Lung (tissue), 12 donors: Measurements from ENCODE around the gene TRPM4. TPM values are rescaled to one million over a fixed set of nuclear protein-coding genes. Genes with fewer than 3 reads are reported as not detected.
A peak's percentile ranks its signal among the peaks of the same experiment; 100 is the strongest.
"Not testable (repeated sequence)": the region's sequence is repeated elsewhere in the genome, so short reads cannot be mapped to it uniquely, and the experiment has no call there.

Experiments used
- ATAC-seq: fragments of 200-7000 bp; cut with Tn5 transposase; one replicate; pipeline ENCODE4 v1.9.1; 2020; ENCODE audit warnings: moderate number of reproducible peaks; ENCODE audit not compliant: insufficient read depth, low FRiP score
- DNase-seq, 3 donors: peaks; one replicate each; pipeline ENCODE4 v3.0.0-alpha.2; 2013 to 2017
- H3K27ac ChIP-seq, 2 donors: one replicate each; pipeline ENCODE4 v1.5.1; 2013; ENCODE audit warnings: mild to moderate bottlenecking in 2 of 2, moderate library complexity in 2 of 2, control low read depth in 1 of 2, inconsistent platforms in 1 of 2, low read depth in 1 of 2, low read length in 1 of 2
- H3K27me3 ChIP-seq, 3 donors: one replicate each; pipeline ENCODE4 v1.5.1; 2013; ENCODE audit warnings: low read length in 2 of 3; ENCODE audit not compliant: control insufficient read depth in 3 of 3, insufficient read depth in 3 of 3
- H3K36me3 ChIP-seq, 4 donors: one replicate each; pipeline ENCODE4 v1.5.1; 2013; ENCODE audit warnings: low read length in 4 of 4, mild to moderate bottlenecking in 1 of 4, moderate library complexity in 1 of 4; ENCODE audit not compliant: control insufficient read depth in 4 of 4, insufficient read depth in 4 of 4
- H3K4me1 ChIP-seq, 5 donors: one replicate each; pipeline ENCODE4 v1.5.1; 2013; ENCODE audit warnings: low read length in 5 of 5, mild to moderate bottlenecking in 2 of 5, moderate library complexity in 1 of 5; ENCODE audit not compliant: control insufficient read depth in 5 of 5, insufficient read depth in 5 of 5
- H3K4me3 ChIP-seq: one replicate; pipeline ENCODE4 v1.5.1; 2013; ENCODE audit warnings: mild to moderate bottlenecking, control low read depth, moderate library complexity
- H3K9ac ChIP-seq, 2 donors: one replicate each; pipeline ENCODE4 v1.5.1; 2013; ENCODE audit warnings: low read length in 2 of 2, control low read depth in 1 of 2; ENCODE audit not compliant: insufficient read depth in 1 of 2
- H3K9me3 ChIP-seq, 4 donors: one replicate each; pipeline ENCODE4 v1.5.1; 2013; ENCODE audit warnings: low read length in 3 of 4, mild to moderate bottlenecking in 1 of 4, moderate library complexity in 1 of 4; ENCODE audit not compliant: control insufficient read depth in 4 of 4, insufficient read depth in 3 of 4
- WGBS, 2 donors: extraction: QIAGEN DNeasy Blood & Tissue Kit; methylation state at CpG; one replicate each; pipeline ENCODE4 v1.1.7; 2013; 5-methylcytosine and 5-hydroxymethylcytosine counted together
- polyA plus RNA-seq, 2 donors: library from polyadenylated mRNA; stranded (reverse); fragments of 200-250 nt; gene quantifications; one replicate each; pipeline ENCODE4 v1.2.1, GENCODE V29; 2013
- total RNA-seq, 2 donors: library from RNA; depleted of rRNA in 1 of 2; stranded (reverse); fragments of >200 nt in 1 of 2; gene quantifications; one replicate each; pipeline ENCODE4 v1.2.1, GENCODE V29; 2014 to 2021
- TF ChIP-seq, protein P1 (sequence below): IDR thresholded peaks from 2 replicates; pipeline ENCODE4 v1.5.1; 2012; ENCODE audit warnings: mild to moderate bottlenecking; ENCODE audit errors: control extremely low read depth, extremely low read depth
- donor health status: control.
- donor health status: control.
- donor health status: Bipolar disorder and iron deficiency.
- donor health status: healthy.
- donor health status: DM: yes; HTN: yes; CAD: no.

Gene TRPM4
- total and polyA plus RNA-seq, 4 donors = 15.6 to 70.1 (median 22.4) TPM

DNA sequence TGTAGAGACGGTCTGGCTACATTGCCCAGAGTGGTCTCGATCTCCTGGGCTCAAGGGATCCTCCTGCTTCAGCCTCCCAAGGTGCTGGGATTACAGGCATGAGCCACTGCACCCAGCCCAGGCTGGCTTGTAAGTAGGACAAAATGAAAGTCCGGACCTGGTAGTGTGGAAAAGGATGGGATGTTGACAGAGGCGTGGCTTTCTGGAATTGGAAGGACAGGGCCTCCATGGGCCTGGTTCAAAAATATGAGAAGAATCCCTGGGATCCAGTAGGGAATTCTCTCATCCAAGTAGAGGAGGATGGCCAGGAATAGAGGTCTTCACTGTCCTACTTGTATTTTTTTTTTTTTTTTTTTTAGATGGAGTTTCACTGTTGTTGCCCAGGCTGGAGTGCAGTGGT, 64.9 kb downstream of the TRPM4 start:
- H3K4me3 ChIP-seq = no peak overlapping the region
- WGBS, 2 donors = 86 to 96% methylated on average over 4 of the region's 4 CpGs
- DNase-seq (no peak), ATAC-seq (no peak)
- H3K27me3 ChIP-seq = no peaks in the 10 kb centered on the region
- no peak overlapping the region for H3K9ac ChIP-seq
- H3K27ac ChIP-seq = no peak overlapping the region
- TF ChIP-seq, protein P1, sequence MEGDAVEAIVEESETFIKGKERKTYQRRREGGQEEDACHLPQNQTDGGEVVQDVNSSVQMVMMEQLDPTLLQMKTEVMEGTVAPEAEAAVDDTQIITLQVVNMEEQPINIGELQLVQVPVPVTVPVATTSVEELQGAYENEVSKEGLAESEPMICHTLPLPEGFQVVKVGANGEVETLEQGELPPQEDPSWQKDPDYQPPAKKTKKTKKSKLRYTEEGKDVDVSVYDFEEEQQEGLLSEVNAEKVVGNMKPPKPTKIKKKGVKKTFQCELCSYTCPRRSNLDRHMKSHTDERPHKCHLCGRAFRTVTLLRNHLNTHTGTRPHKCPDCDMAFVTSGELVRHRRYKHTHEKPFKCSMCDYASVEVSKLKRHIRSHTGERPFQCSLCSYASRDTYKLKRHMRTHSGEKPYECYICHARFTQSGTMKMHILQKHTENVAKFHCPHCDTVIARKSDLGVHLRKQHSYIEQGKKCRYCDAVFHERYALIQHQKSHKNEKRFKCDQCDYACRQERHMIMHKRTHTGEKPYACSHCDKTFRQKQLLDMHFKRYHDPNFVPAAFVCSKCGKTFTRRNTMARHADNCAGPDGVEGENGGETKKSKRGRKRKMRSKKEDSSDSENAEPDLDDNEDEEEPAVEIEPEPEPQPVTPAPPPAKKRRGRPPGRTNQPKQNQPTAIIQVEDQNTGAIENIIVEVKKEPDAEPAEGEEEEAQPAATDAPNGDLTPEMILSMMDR = no peak
- H3K36me3 ChIP-seq = no peaks in the 10 kb centered on the region
- H3K4me1 ChIP-seq = peaks cover 0 to 2% (median 0%) of the 10 kb centered on the region in 5 donors
- H3K9me3 ChIP-seq = no peaks in the 10 kb centered on the region

DNA sequence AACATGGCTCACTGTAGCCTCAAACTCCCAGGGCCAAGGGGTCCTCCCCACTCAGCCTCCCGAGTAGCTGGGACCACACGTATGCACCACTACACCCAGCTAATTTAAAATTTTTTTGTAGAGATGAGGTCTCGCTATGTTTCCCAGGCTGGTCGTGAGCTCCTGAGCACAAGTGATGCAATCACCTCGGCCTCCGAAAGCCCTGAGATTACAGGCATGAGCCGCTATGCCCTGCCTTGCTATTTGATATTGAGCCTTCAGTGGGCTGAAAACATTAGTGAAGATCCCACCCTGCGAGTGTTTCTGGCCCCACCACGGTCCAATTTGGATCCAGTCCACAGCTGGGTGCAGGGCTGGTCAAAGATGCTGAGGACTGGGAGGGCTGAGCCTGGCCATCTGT, 65.9 kb downstream of the TRPM4 start:
- DNase-seq (no peak), ATAC-seq (no peak)
- Histone ChIP-seq H3K27me3 (no peaks in the 10 kb centered on the region), H3K4me1 (peaks cover 0 to 2% (median 0%) of the 10 kb centered on the region in 5 donors), H3K27ac (no peak overlapping the region), H3K4me3 (no peak overlapping the region), H3K9ac (no peak overlapping the region), H3K36me3 (no peaks in the 10 kb centered on the region), H3K9me3 (no peaks in the 10 kb centered on the region)
- 86% methylated on average over 9 of the region's 9 CpGs for WGBS, 2 donors
- TF ChIP-seq, protein P1 = no peak

DNA sequence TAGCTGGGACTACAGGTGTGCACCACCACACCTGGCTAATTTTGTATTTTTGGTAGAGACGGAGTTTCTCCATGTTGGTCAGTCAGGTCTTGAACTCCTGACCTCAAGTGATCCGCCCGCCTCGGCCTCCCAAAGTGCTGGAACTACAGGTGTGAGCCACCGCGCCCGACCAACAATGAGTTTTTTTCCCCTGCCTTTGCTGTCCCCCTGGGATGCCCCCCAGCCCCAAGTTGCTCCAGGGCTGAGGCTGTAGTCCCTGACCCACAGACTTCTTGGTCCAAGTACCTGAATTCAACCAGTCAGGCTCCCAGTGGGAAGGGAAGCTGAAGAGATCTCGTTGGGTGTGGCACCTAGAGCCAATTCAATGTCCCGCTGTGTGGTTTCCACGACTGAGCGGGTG, 66.8 kb downstream of the TRPM4 start:
- not testable (repeated sequence) for H3K9ac ChIP-seq, H3K4me1 ChIP-seq, ATAC-seq, H3K27ac ChIP-seq, DNase-seq, H3K27me3 ChIP-seq, H3K36me3 ChIP-seq, H3K4me3 ChIP-seq, H3K9me3 ChIP-seq
- 87 to 90% methylated on average over 11 of the region's 11 CpGs for WGBS, 2 donors

DNA sequence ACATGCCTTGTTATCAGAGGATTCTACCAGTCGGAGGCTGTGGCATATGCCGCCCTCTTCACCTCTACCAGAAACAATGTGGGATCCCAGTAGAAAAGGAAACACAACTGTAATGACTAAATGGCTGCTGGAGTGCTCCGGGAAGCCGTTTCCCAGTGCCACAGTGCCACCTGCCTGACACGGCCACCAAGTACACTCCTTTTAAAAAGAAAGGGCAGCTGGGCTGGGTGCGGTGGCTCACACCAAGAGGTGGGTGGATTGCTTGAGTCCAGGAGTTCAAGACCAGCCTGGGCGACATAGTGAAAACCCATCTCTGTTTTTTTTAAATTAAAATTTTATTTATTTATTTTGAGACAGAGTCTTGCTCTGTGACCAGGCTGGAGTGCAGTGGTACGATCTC, 67.3 kb downstream of the TRPM4 start:
- Histone ChIP-seq H3K9ac (no peak overlapping the region), H3K36me3 (no peaks in the 10 kb centered on the region), H3K27me3 (no peaks in the 10 kb centered on the region), H3K4me3 (no peak overlapping the region), H3K9me3 (no peaks in the 10 kb centered on the region), H3K4me1 (peaks cover 0 to 2% (median 0%) of the 10 kb centered on the region in 5 donors), H3K27ac (no peak overlapping the region)
- no peak for ATAC-seq
- 23 to 28% methylated on average over 8 of the region's 8 CpGs for WGBS, 2 donors
- TF ChIP-seq, protein P1 = peak; percentile 31
- DNase-seq = peak; percentile 48 to 61 (median 49)
